Measurements from ENCODE around the gene RGSL1. TPM values are rescaled to one million over a fixed set of nuclear protein-coding genes. Genes with fewer than 3 reads are reported as not detected.
"Not testable (repeated sequence)": the region's sequence is repeated elsewhere in the genome, so short reads cannot be mapped to it uniquely, and the experiment has no call there.

The RGSL1 gene
- total RNA-seq, 1 donor, result not detected

- peaks cover 15% of the 10 kb centered on the region for H3K4me1 ChIP-seq (ENCODE audit: insufficient read depth, low read length)
Measured at GRCh38 chr1:182430263-182431068, 19.5 kb upstream of the RGSL1 start.

GRCh38 chr1:182431278-182431677 is 18.7 kb upstream of the RGSL1 start:
- Histone ChIP-seq H3K27me3 (ENCODE audit: insufficient read depth, low read length) (no peaks in the 10 kb centered on the region), H3K4me1 (ENCODE audit: insufficient read depth, low read length) (peaks cover 15% of the 10 kb centered on the region), H3K9me3 (ENCODE audit: low read depth, low read length) (no peaks in the 10 kb centered on the region), H3K4me3 (ENCODE audit: low read length) (no peak overlapping the region)

More at GRCh38 chr1:182430263-182431068, 19.5 kb upstream of the RGSL1 start:
- Histone ChIP-seq H3K27me3 (ENCODE audit: insufficient read depth, low read length) (no peaks in the 10 kb centered on the region), H3K9me3 (ENCODE audit: low read depth, low read length) (no peaks in the 10 kb centered on the region), H3K4me3 (ENCODE audit: low read length) (no peak overlapping the region)

DNA sequence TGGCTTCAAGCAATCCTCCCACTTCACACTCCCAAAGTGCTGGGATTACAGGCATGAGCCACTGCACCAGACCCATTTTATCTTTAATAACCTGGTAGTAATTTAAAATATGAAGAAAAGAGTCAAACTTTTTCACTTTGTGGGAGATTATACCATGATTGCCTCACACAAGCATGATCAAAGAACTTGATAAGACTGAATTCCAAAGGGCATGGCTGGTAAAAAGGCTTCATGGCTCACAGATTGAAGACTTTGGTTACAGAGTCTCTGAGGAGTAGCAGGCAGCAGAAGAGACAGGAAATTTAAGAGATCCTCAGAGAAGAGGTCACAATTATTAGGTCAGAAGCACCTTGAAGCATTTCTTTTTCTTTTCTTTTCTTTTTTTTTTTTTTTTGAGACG is 16.4 kb upstream of the RGSL1 start:
- Histone ChIP-seq H3K27me3 (ENCODE audit: insufficient read depth, low read length) (no peaks in the 10 kb centered on the region), H3K9me3 (ENCODE audit: low read depth, low read length) (no peaks in the 10 kb centered on the region), H3K4me1 (ENCODE audit: insufficient read depth, low read length) (peaks cover 15% of the 10 kb centered on the region), H3K4me3 (ENCODE audit: low read length) (no peak overlapping the region)

- Histone ChIP-seq H3K27me3 (ENCODE audit: insufficient read depth, low read length) (no peaks in the 10 kb centered on the region), H3K9me3 (ENCODE audit: low read depth, low read length) (no peaks in the 10 kb centered on the region), H3K4me1 (ENCODE audit: insufficient read depth, low read length) (no peaks in the 10 kb centered on the region), H3K4me3 (ENCODE audit: low read length) (no peak overlapping the region)
Measured at GRCh38 chr1:182438326-182438725, 11.6 kb upstream of the RGSL1 start.

DNA sequence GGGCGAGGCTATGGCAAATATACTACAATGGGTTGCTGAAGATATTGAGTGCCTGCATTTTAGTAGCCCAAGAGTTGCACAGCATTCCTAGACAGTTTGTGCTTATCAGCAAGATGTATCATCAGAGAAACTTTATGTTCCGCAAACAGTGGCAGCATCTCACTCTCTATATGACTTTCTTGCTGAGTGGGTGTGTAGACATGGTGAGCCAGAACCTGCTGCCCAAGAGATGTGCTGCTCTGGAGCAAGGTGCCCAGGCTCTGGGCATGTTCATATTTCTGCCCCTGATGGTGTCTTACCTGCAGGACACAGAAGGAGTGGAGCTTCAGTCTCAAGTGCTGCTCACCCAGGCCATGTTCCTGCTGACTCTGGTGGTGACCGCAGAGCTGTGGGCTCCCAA is 8.2 kb upstream of the RGSL1 start:
- Histone ChIP-seq H3K27me3 (ENCODE audit: insufficient read depth, low read length) (no peaks in the 10 kb centered on the region), H3K4me3 (ENCODE audit: low read length) (no peak overlapping the region), H3K4me1 (ENCODE audit: insufficient read depth, low read length) (no peaks in the 10 kb centered on the region), H3K9me3 (ENCODE audit: low read depth, low read length) (no peaks in the 10 kb centered on the region)

DNA sequence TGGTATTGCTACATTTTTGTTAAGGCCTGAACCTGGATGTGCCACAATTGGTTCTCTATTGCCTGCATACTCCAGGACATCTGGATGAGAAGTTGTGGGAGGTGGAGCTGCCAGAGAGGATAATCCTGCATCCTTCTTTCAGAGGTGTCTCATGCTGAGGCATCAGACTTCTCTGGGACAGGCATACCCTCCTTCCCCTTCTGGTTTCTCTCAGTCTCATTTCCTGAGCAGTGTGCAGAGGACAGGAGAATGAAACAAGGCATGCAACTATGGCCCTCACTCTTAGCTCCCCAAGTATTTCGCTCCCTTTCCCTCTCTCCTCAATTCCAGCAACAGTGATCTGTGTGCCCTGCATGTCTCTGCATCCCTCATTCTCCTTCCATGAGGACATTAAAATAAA is 7.6 kb upstream of the RGSL1 start:
- H3K4me3 ChIP-seq (ENCODE audit: low read length), result no peak overlapping the region
- H3K4me1 ChIP-seq (ENCODE audit: insufficient read depth, low read length), result no peaks in the 10 kb centered on the region
- H3K27me3 ChIP-seq (ENCODE audit: insufficient read depth, low read length), result no peaks in the 10 kb centered on the region
- no peaks in the 10 kb centered on the region for H3K9me3 ChIP-seq (ENCODE audit: low read depth, low read length)

GRCh38 chr1:182444497-182444896 is 5.4 kb upstream of the RGSL1 start:
- no peaks in the 10 kb centered on the region for H3K9me3 ChIP-seq (ENCODE audit: low read depth, low read length)
- no peaks in the 10 kb centered on the region for H3K4me1 ChIP-seq (ENCODE audit: insufficient read depth, low read length)
- no peak overlapping the region for H3K4me3 ChIP-seq (ENCODE audit: low read length)
- no peaks in the 10 kb centered on the region for H3K27me3 ChIP-seq (ENCODE audit: insufficient read depth, low read length)

GRCh38 chr1:182446033-182446669 is 3.8 kb upstream of the RGSL1 start:
- H3K4me3 ChIP-seq (ENCODE audit: low read length), result no peak overlapping the region
- no peaks in the 10 kb centered on the region for H3K9me3 ChIP-seq (ENCODE audit: low read depth, low read length)
- no peaks in the 10 kb centered on the region for H3K4me1 ChIP-seq (ENCODE audit: insufficient read depth, low read length)
- no peaks in the 10 kb centered on the region for H3K27me3 ChIP-seq (ENCODE audit: insufficient read depth, low read length)

GRCh38 chr1:182447124-182447523 is 2.8 kb upstream of the RGSL1 start:
- H3K4me3 ChIP-seq (ENCODE audit: low read length); H3K27me3 ChIP-seq (ENCODE audit: insufficient read depth, low read length); H3K4me1 ChIP-seq (ENCODE audit: insufficient read depth, low read length); H3K9me3 ChIP-seq (ENCODE audit: low read depth, low read length): not testable (repeated sequence)

DNA sequence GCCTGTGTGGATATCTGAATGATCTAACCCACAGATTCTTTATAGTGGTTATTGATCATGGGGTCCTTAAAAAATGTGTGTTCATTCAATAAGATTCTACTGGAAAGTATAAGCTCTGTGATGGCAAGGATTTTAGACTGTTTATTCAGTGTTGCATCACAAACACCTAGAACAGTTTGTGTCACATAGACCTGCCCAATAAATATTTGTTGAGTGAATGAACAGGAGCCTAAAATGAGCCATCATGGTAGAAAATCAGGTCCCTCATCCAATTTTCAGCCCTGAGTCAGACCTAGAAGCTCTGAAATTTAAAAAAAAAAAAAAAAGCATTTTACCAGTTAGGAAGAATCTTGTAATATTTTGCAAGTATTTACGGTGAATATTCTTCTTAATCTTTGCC is 2.3 kb upstream of the RGSL1 start:
- Histone ChIP-seq H3K9me3 (ENCODE audit: low read depth, low read length) (no peaks in the 10 kb centered on the region), H3K4me1 (ENCODE audit: insufficient read depth, low read length) (no peaks in the 10 kb centered on the region), H3K4me3 (ENCODE audit: low read length) (no peak overlapping the region), H3K27me3 (ENCODE audit: insufficient read depth, low read length) (no peaks in the 10 kb centered on the region)

DNA sequence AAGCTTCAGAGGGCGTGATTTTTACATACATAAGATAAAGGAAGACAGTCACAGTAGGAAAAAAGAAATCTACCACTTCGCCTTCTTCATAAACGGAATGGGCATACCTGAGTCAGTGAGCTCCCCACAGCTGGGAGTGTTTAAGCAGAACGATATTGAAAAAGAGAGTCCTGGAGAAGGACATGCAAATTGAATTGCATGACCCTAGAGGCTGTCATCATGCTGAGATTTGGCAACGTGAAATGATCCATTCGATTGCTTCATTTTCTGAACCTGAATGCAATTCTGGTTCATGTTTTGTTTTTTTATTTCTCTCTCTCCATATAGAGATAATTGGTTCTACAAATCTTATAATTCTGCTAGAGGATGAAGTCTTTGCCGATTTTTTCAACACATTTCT is 3.7 kb downstream of the RGSL1 start:
- no peaks in the 10 kb centered on the region for H3K27me3 ChIP-seq (ENCODE audit: insufficient read depth, low read length)

GRCh38 chr1:182457844-182458243 is 7.9 kb downstream of the RGSL1 start:
- H3K27me3 ChIP-seq (ENCODE audit: insufficient read depth, low read length), result no peaks in the 10 kb centered on the region
- no peak overlapping the region for H3K4me3 ChIP-seq (ENCODE audit: low read length)
- no peaks in the 10 kb centered on the region for H3K9me3 ChIP-seq (ENCODE audit: low read depth, low read length)
- H3K4me1 ChIP-seq (ENCODE audit: insufficient read depth, low read length), result peaks cover 12% of the 10 kb centered on the region

More for the DNA sequence above, 3.7 kb downstream of the RGSL1 start:
- no peak overlapping the region for H3K4me3 ChIP-seq (ENCODE audit: low read length)
- H3K9me3 ChIP-seq (ENCODE audit: low read depth, low read length), result no peaks in the 10 kb centered on the region
- no peaks in the 10 kb centered on the region for H3K4me1 ChIP-seq (ENCODE audit: insufficient read depth, low read length)

- H3K9me3 ChIP-seq (ENCODE audit: low read depth, low read length), result no peaks in the 10 kb centered on the region
- H3K4me3 ChIP-seq (ENCODE audit: low read length), result no peak overlapping the region
- peaks cover 12% of the 10 kb centered on the region for H3K4me1 ChIP-seq (ENCODE audit: insufficient read depth, low read length)
- H3K27me3 ChIP-seq (ENCODE audit: insufficient read depth, low read length), result no peaks in the 10 kb centered on the region
Measured at GRCh38 chr1:182459949-182460348, 10.0 kb downstream of the RGSL1 start.

GRCh38 chr1:182460550-182460951 is 10.6 kb downstream of the RGSL1 start:
- Histone ChIP-seq H3K4me1 (ENCODE audit: insufficient read depth, low read length) (peaks cover 12% of the 10 kb centered on the region), H3K9me3 (ENCODE audit: low read depth, low read length) (no peaks in the 10 kb centered on the region), H3K4me3 (ENCODE audit: low read length) (no peak overlapping the region), H3K27me3 (ENCODE audit: insufficient read depth, low read length) (no peaks in the 10 kb centered on the region)

DNA sequence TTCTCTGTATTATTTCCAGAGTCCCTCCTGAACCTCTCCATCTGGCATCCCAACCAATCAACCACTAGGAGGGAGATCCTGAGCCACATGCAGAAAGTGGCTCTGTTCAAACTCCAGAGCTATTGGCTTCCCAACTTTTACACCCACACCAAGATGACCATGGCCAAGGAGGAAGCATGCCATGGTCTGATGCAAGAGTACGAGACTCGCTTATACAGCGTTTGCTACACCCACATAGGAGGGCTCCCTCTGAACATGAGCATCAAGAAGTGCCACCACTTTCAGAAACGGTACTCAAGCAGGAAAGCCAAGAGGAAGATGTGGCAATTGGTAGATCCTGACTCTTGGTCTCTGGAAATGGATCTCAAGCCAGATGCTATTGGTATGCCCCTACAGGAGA is 23.6 kb downstream of the RGSL1 start:
- no peaks in the 10 kb centered on the region for H3K27me3 ChIP-seq (ENCODE audit: insufficient read depth, low read length)
- no peak overlapping the region for H3K4me3 ChIP-seq (ENCODE audit: low read length)
- H3K4me1 ChIP-seq (ENCODE audit: insufficient read depth, low read length), result no peaks in the 10 kb centered on the region
- peaks cover 2% of the 10 kb centered on the region for H3K9me3 ChIP-seq (ENCODE audit: low read depth, low read length)

DNA sequence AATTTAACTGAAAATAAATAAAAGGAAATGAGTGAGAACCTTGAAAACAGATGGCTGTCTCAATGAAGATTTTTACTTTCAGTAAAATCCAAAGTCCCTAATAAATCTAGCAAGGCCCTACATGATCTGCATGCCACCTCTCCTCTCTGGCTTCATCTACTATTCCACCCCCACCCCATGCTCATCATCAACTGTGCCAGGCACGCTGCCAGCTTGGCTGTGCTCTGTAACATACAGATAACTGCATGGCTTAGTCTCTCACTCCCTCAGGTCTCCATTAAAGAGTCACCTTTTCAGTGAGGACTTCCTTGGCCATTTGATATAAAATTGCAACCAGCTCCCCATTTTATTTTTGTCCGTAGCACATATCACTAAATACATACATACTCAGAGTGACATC is 26.7 kb downstream of the RGSL1 start:
- Histone ChIP-seq H3K4me1 (ENCODE audit: insufficient read depth, low read length) (no peaks in the 10 kb centered on the region), H3K9me3 (ENCODE audit: low read depth, low read length) (peaks cover 6% of the 10 kb centered on the region), H3K27me3 (ENCODE audit: insufficient read depth, low read length) (no peaks in the 10 kb centered on the region), H3K4me3 (ENCODE audit: low read length) (no peak overlapping the region)

All from mononuclear cell (primary cell).